Measurements from ENCODE around the gene ZNF70.

ZNF70 gene

DNA sequence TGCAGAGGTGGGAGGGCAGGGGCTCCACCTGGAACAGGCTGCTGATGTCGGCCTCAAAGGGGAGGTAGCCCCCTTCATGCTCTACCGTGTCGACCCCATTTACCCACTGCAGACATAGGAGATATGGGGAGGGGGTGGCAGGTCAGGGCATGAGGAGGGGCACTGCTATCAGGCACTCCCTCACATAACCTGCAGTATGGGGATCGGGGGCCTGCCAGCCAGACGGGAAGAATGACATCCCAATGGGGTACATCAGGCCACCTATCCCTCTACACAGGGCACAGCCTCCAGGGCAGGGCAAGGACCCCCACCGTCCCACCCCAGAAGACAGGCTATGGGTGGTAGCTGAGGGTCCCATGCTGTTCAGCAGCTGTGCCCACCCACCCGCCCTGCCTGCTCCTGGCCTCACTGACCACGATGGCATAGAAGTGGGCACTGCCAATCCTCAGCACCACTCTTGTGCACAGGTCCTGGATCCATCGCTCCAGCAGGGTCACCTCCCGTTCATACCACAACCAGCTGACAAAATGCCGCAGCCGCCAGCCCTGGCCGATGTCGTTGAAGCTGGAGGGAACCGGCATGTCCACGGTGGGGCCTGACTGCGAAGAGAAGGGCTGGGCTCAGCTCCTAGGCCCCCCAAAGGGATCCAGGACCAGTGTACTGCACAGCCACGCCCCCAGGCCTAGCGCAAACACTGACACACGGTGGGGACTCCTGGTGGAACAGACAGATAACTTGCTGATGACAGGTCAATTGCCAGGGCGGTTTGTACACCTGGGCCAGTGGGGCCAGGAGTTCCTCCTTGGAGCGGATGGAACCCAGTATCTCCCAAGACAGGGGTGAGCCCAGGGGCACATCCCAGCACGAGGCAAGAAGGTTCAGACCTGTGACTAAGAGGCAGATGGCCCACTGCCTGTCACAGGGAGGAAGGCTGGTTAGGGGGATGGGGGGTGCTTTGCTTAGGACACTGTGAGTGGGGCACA is 36.0 kb downstream of the ZNF70 start:
- no peak for DNase-seq

- no peak for DNase-seq
Measured at GRCh38 chr22:23713696-23714595, 37.0 kb downstream of the ZNF70 start.

- no peak for DNase-seq
Measured at GRCh38 chr22:23712256-23712655, 38.7 kb downstream of the ZNF70 start.

DNA sequence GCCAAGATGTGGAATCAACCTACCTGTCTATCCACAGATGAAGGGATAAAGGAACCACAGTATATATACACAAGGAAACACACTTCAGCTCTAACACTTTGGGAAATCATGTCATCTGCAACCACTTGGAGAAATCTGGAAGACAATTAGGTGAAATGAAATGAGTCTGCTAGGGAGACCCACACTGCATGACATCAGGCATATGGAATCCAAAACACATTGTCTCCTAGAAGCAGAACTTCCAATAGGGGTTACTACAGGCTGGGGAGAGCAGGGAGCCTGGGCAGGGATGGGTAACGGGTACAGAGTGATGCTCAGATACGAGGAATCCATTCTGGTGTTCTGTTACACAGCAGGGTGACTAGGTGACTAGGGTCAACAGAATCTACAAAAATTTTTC is 41.8 kb downstream of the ZNF70 start:
- no peak for DNase-seq

GRCh38 chr22:23708270-23708669 is 42.6 kb downstream of the ZNF70 start:
- DNase-seq: no peak

GRCh38 chr22:23705358-23705757 is 45.6 kb downstream of the ZNF70 start:
- no peak for DNase-seq

GRCh38 chr22:23704829-23705228 is 46.1 kb downstream of the ZNF70 start:
- no peak for DNase-seq

DNA sequence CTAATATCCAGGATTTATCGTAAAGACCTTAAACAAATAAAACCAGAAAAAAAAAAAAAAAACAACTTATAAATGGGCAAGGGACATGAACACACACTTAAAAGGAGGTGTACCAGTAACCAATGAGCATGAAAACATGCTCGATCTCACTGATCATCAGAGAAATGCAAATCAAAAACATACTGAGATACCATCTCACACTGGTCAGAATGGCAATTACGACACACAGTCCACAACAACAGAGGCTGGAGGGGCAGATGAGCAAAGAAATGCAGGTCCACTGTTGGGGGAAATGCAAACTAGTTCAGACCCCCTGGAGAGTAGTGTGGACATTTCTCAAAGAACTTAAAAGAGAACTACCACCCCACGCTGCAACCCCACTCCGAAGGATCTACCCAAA is 46.9 kb downstream of the ZNF70 start:
- no peak for DNase-seq

GRCh38 chr22:23700706-23701105 is 50.2 kb downstream of the ZNF70 start:
- DNase-seq: no peak

GRCh38 chr22:23698673-23699235 is 52.2 kb downstream of the ZNF70 start:
- no peak for DNase-seq

- no peak for DNase-seq
Measured at GRCh38 chr22:23698094-23698493, 52.8 kb downstream of the ZNF70 start.

DNA sequence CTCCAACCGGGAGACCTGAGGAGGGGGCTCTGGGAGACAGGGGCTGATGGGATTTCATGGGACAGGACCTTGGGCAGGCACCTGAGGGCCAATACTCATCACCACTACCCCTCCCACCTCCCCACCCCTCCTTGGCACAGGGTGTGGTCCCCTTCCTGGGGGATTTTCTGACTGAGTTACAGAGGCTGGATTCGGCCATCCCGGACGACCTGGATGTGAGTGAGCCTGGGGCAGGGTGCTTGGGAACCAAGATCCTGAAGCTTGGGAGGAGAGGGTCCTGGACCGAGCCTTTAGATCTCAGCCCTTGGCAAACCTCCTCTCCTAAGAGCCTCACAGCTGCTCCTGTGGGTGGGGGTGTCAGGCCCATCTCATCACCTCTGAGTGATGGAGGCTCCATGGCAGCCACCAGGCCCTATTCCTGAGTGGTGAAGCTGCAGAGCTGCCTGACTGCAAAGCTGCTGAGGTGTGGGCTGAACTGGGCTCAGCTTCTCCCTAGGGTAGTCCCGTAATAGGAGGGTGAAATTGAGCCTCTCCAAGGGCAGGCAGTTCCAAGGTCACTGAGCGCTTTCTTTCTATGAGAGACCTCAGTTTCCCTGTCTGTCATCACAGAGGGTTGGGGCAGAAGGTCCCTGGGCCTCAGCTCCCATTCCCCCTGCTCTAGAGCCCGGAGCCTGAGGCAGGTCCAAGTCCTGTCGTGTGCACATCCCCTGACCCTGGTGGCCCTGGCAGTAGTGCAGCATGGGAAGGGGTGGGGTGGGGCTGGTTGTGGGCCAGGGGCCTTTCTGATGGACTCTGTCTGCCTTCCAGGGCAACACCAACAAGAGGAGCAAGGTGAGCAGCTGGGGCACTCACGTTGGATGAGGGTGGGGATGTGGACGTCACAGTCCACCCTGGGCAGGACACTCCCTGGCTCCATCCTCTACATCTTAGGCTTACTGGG is 53.6 kb downstream of the ZNF70 start:
- no peak for DNase-seq

- DNase-seq: peak; percentile 29
Measured at GRCh38 chr22:23696326-23696851, 54.5 kb downstream of the ZNF70 start.

DNA sequence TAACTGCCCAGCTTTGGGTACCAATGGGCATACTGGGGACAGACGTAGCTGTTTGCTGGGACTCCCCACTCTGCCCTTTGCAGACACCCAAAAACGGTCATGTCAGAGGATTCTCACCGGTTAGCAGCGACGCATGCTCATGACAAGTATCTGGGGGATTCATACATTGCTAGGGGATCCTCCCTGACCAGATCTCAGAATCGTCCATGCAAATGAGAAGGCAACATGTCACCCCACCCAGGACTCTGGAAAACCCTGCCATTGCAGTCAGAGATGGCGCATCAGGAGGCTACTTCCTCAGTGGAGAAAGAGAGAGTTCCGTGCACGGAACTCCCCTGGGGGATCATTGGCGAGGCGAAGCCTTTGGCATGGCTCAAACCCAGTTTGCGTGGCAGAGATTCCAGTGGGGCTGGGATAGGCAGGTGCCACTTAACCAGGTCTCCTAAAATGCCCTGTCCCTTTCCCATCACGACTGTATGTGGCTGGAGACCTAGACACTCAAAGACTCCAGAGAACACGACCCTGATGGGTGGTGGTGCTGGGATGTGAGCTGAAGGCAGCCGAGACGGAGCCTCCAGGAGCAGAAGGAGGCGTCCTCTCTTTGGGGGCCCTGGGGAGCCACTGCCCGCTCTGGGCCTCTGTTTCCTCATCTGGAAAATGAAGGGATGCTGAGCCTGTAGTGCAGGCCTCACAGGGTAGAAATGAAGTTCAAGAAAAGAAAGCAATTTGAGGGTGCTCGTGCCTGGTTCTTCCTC is 55.2 kb downstream of the ZNF70 start:
- DNase-seq: no peak

- DNase-seq: no peak
Measured at GRCh38 chr22:23695141-23695540, 55.8 kb downstream of the ZNF70 start.

- DNase-seq: no peak
Measured at GRCh38 chr22:23693979-23694680, 56.8 kb downstream of the ZNF70 start.

DNA sequence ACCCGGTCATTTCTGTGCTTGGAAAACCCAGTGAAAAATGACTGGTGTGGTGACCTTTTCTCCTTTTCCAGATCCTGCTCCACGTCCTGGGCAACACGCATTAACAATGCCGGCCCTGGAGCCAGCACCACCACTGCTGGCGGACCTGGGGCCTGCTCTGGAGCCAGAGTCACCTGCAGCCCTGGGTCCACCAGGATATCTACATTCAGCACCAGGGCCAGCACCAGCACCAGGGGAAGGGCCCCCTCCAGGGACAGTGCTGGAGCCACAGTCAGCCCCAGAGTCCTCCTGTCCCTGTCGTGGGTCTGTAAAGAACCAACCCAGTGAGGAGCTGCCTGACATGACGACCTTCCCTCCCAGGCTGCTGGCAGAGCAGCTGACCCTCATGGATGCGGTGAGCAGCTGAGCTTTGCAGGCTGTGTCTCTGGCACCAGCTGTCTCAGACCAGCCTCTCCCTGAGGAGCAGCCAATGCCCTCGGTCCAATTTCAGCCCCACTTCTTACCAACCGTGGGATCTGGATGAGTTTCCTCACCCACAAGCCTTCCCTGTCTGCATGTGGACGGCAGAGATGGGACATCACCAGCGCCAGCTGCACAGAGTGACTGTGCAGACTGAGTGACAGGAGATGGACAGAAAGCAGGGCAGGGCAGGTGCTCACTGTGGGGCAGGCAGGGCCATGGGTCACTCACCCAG is 58.2 kb downstream of the ZNF70 start:
- no peak for DNase-seq

- no peak for DNase-seq
Measured at GRCh38 chr22:23691748-23692423, 59.0 kb downstream of the ZNF70 start.

- no peak for DNase-seq
Measured at GRCh38 chr22:23690713-23691112, 60.2 kb downstream of the ZNF70 start, which contains the start of gene RGL4. RGL4 (plus strand) TSS chr22:23691013; CDS start chr22:23692031, 1,018 bp downstream.
